Activated T-cell treated with anti-CD3 and anti-CD28 coated beads, Interleukin-2, amount 50 U/mL, for 24 hours (primary cell): Measurements from ENCODE around the gene STAG1.
A peak's percentile ranks its signal among the peaks of the same experiment; 100 is the strongest.
"Not testable (repeated sequence)": the region's sequence is repeated elsewhere in the genome, so short reads cannot be mapped to it uniquely, and the experiment has no call there.

ENCODE experiments used
- DNase-seq: peaks from one replicate; pipeline ENCODE4 v3.0.0-alpha.2; 2020
- H3K27ac Mint-ChIP-seq: 2 replicates; pipeline ENCODE4 v1.8.0; 2020; ENCODE audit warnings: mild to moderate bottlenecking, mixed read lengths
- H3K27me3 Mint-ChIP-seq: 2 replicates; pipeline ENCODE4 v1.8.0; 2020; ENCODE audit warnings: mixed read lengths
- H3K36me3 Mint-ChIP-seq: 2 replicates; pipeline ENCODE4 v1.8.0; 2020; ENCODE audit warnings: low read depth, mixed read lengths
- H3K4me1 Mint-ChIP-seq: 2 replicates; pipeline ENCODE4 v1.8.0; 2020; ENCODE audit warnings: low read depth, mixed read lengths
- H3K4me3 Mint-ChIP-seq: 2 replicates; pipeline ENCODE4 v1.8.0; 2020; ENCODE audit warnings: mild to moderate bottlenecking, moderate library complexity, mixed read lengths
- H3K9me3 Mint-ChIP-seq: 2 replicates; pipeline ENCODE4 v1.8.0; 2020; ENCODE audit warnings: mixed read lengths

STAG1 gene

DNA sequence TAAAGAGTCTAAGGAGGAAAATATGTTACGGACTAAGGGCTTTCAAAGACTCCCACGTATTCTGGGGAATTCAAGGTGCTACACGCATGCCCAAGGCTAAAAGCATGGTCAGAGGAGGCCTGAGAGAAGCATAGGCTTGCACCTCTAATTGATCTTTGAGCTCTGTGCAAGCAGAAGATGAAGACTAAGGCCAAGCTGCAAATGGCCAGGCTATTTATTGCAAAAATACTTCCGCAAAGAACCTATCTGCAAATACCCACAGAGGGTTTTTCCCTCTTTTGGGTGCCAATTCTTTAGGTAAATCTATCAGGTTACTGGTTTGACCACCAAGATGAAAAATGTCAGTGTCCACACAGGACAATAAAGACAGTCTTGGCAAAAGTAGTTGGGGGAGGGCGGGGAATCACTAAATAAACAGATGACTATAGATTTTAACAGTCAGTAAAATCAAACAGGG is 119.5 kb downstream of the STAG1 start:
- Mint-ChIP-seq H3K4me3 (no peak overlapping the region), H3K4me1 (peaks cover 40% of the 10 kb centered on the region), H3K36me3 (peaks cover 52% of the 10 kb centered on the region), H3K27ac (peak overlapping the region; percentile 15), H3K27me3 (no peaks in the 10 kb centered on the region), H3K9me3 (peaks cover 12% of the 10 kb centered on the region)
- no peak for DNase-seq

DNA sequence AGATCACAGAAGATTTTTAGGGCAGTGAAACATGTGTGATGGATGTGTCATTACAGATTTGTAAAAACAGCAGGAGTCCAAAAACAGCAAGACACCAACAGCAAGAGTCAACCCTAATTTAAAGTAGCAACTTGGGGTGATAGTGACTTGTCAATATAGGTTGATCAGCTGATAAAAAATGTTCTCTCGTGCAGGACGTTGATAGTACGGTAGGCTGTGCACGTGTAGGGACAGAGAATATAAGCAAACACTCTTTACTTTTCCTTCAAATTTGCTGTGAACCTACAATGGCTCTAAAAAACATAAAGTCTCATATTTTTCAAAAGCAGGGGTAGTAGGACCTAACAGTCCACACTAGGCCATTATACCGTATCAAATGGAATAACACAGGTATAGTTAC is 120.8 kb downstream of the STAG1 start:
- H3K27ac Mint-ChIP-seq, result no peak overlapping the region
- peaks cover 13% of the 10 kb centered on the region for H3K9me3 Mint-ChIP-seq
- H3K4me1 Mint-ChIP-seq, result peaks cover 44% of the 10 kb centered on the region
- DNase-seq, result no peak
- no peak overlapping the region for H3K4me3 Mint-ChIP-seq
- H3K27me3 Mint-ChIP-seq, result no peaks in the 10 kb centered on the region
- H3K36me3 Mint-ChIP-seq, result peaks cover 62% of the 10 kb centered on the region

DNA sequence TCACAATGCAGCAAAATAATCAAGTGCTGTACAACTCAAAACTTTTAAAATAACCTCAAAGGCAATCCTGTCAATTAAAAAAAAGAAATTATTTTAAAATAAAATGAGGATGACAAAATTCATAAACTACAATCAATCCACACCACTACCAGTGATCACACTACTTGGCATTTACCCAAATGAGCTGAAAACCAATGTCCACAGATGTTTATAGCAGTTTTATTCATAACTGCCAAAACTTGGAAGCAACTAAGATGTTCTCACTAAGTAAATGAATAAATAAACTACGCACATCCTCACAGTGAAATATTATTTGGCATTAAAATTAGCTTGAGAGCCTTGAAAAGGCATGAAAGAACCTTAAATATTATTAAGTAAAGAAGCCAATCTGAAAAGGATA is 121.3 kb downstream of the STAG1 start:
- peaks cover 63% of the 10 kb centered on the region for H3K36me3 Mint-ChIP-seq
- H3K4me3 Mint-ChIP-seq, result no peak overlapping the region
- H3K27me3 Mint-ChIP-seq, result no peaks in the 10 kb centered on the region
- H3K4me1 Mint-ChIP-seq, result peaks cover 46% of the 10 kb centered on the region
- H3K27ac Mint-ChIP-seq, result no peak overlapping the region
- peaks cover 13% of the 10 kb centered on the region for H3K9me3 Mint-ChIP-seq
- no peak for DNase-seq

DNA sequence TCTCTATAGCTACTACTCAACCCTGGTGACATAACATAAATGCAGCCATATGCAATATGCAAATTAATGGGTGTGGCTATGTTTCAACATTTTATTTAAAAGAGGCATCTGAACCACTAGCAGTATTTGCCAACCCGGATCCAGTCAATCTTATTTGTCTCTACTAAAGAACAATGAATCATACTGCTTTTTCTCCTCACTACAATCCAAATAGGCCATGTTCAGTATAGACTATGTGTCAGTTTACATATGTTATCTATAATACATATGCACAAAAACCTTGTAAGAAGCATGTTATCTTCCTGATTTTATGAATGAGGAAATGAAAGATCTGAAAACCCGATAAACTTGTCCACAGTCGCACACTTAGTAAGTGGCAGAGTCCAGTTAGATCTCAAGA is 125.7 kb downstream of the STAG1 start:
- Mint-ChIP-seq H3K36me3 (peaks cover 73% of the 10 kb centered on the region), H3K27ac (no peak overlapping the region)
- DNase-seq, result no peak

DNA sequence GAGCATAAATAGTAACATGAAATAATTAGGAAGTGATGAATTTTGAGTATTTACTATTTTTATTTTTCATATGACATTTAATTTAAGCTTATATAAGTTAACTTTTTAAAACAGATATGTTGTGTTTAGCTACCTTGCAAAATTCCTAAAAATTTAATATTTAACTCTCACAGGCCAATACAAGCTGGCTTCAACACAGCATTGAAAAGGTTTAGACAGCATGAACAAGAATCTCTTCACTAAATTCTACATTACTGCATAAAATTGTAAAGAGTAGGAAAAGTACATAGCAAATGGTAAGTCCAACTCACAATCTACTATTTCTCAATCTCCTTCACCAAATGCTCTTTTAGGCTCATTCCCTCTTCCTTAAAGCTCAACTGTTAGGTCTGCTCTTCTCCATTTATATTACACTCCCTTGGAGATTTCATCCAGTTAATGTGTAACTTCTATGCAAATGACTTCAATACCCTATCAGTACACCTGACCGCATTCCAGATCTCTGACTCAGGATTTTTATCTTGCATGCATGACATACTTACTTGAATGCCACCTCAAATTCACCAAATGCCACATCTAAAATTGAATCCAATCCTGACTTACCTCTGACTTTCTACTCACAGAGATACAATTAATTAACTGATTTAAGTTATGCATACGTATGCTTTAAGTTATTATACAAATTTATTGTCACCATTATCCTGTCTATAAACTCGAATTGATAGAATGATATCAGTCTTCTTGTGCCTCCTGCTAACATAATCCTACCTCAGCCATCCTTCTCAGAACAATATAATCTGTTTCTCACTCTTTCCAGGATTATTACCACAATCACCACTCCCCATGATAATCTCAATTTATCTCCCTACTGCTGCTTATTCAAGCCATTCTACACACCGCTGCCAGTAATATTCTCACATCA is 127.0 kb downstream of the STAG1 start:
- no peak for DNase-seq
- peaks cover 13% of the 10 kb centered on the region for H3K9me3 Mint-ChIP-seq
- H3K4me3 Mint-ChIP-seq, result no peak overlapping the region
- no peak overlapping the region for H3K27ac Mint-ChIP-seq
- peaks cover 19% of the 10 kb centered on the region for H3K4me1 Mint-ChIP-seq
- H3K36me3 Mint-ChIP-seq, result peaks cover 72% of the 10 kb centered on the region
- H3K27me3 Mint-ChIP-seq, result no peaks in the 10 kb centered on the region

More for the DNA sequence above, 125.7 kb downstream of the STAG1 start:
- peaks cover 23% of the 10 kb centered on the region for H3K4me1 Mint-ChIP-seq
- no peaks in the 10 kb centered on the region for H3K27me3 Mint-ChIP-seq
- H3K9me3 Mint-ChIP-seq, result peaks cover 13% of the 10 kb centered on the region
- no peak overlapping the region for H3K4me3 Mint-ChIP-seq

DNA sequence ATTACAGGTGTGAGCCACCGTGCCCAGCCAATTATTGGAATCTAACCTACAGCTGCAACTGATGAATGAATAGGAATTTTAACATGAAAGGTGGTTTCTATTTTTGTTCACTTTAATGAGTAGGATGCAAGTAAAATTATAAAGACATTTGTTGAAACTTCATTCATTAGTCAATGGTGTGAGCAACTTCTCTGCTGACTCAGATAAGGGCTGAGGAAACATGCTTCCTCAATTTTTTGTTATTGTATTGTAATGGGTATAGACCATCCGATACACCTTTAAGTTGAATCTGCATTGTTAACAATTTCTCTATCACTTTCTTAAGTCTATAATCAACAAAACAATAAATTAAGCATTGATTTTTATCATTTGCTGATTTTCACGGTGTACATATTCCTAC is 127.8 kb downstream of the STAG1 start:
- Mint-ChIP-seq H3K4me3 (no peak overlapping the region), H3K9me3 (peaks cover 13% of the 10 kb centered on the region), H3K36me3 (peaks cover 66% of the 10 kb centered on the region), H3K4me1 (peaks cover 19% of the 10 kb centered on the region), H3K27me3 (no peaks in the 10 kb centered on the region), H3K27ac (no peak overlapping the region)
- no peak for DNase-seq

DNA sequence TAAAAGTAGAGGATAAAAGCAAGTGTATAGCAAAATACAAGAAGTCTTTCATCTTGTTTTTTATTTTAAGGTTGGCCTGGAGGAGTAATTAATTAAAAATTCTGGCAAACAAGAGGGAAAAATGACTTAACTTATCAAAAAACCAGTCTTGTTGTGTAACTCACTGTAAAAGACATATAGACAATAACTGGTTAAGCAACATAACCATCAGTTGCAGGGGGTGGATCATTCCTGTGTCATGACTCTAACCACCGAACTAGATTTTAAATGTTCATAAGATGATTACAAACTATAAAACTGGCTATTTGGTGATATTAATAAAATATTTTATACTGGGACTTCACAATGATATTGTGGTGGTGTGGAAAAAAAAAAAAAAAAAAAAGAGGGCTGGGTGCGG is 130.6 kb downstream of the STAG1 start:
- Mint-ChIP-seq H3K27ac (no peak overlapping the region), H3K9me3 (no peaks in the 10 kb centered on the region), H3K4me1 (peaks cover 23% of the 10 kb centered on the region), H3K36me3 (peaks cover 63% of the 10 kb centered on the region), H3K4me3 (no peak overlapping the region), H3K27me3 (no peaks in the 10 kb centered on the region)
- no peak for DNase-seq

DNA sequence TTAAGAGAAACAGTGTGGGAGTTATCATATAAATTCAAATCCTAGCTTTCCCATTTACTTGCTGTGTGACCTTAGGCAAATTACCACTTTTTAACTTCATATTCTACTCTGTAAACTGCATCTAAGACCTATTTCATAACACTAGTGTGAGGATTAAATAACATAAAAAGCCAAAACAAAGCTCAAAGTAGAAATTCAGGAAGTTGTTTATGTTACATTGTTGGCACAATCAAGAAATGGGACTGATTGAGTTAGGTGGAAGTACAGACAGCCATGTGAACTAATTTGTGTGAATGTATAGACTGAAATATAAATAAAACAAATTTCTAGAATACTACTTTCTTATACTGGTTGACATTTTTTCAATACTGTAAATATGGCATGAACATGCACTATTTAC is 131.7 kb downstream of the STAG1 start:
- H3K36me3 Mint-ChIP-seq, result peaks cover 64% of the 10 kb centered on the region
- no peaks in the 10 kb centered on the region for H3K9me3 Mint-ChIP-seq
- H3K27me3 Mint-ChIP-seq, result no peaks in the 10 kb centered on the region
- DNase-seq, result no peak
- no peak overlapping the region for H3K27ac Mint-ChIP-seq
- no peak overlapping the region for H3K4me3 Mint-ChIP-seq
- peaks cover 20% of the 10 kb centered on the region for H3K4me1 Mint-ChIP-seq

DNA sequence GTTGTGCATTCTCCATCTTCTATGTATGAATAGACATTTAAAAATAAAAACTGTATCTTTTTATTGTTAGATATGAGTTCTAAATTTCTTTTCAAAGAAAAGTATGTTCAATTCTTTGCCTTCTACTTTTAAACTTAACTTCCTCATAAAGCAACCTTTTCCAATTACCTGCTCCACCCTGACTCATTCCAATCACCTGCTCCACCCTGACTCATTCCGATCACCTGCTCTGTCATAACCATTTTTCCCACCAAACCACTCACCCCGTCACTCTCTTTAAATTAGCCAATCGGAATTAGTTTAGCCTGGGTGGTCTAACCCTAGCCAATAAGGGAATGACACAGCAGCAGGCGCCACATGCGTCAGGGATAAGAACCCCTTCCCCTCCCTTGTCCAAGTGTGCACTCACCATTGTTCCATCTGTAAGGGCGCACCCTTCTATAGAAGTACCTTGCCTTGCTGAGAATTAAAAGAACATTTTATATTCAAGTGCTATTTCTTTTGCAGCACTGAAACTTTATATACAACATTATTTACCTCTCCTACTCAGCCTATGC is 134.1 kb downstream of the STAG1 start:
- not testable (repeated sequence) for H3K9me3 Mint-ChIP-seq, DNase-seq, H3K27me3 Mint-ChIP-seq, H3K4me3 Mint-ChIP-seq
- Mint-ChIP-seq H3K27ac (peak overlapping the region; percentile 39), H3K4me1 (peaks cover 16% of the 10 kb centered on the region), H3K36me3 (peaks cover 66% of the 10 kb centered on the region)

DNA sequence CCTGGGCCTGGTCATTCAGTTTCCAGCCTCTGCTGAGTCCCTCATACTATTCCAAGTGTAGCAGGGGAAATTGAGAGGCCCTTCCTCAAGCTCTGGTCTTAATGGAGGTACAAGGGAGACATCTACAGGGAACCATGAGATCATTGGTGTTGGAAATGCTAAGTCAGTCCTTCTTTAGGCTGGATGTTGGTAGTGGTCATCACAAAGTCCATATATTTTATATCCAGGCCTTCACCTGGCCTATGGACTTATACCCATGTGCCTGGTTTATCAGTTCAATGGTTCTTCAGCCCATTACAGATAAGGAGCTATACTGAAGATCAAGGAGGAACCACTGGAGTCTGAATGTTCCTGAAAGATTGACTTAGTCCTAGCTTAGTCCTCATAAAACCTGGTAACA is 135.0 kb downstream of the STAG1 start:
- Mint-ChIP-seq H3K27me3 (no peaks in the 10 kb centered on the region), H3K4me3 (no peak overlapping the region), H3K4me1 (peaks cover 16% of the 10 kb centered on the region), H3K9me3 (no peaks in the 10 kb centered on the region), H3K27ac (no peak overlapping the region), H3K36me3 (peaks cover 59% of the 10 kb centered on the region)
- DNase-seq, result no peak

DNA sequence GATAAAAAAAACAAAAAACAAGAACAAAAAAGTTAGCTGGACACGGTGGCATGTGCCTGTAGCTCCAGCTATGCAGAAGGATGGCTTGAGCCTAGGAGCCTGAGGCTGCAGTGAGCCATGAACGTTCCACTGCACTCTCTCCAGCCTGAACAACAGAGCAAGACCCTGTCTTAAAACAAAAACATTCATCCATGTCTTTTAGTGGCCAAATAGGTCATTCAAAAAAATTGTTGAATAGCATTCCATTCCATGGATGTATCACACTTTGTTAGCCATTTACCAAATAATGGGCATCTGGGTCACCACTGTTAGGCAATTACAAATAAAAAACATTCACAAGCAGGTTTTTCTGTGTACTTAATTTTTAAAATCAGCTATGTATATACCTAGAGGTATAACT is 139.7 kb downstream of the STAG1 start:
- H3K4me1 Mint-ChIP-seq, result peaks cover 8% of the 10 kb centered on the region
- H3K27ac Mint-ChIP-seq, result no peak overlapping the region
- H3K4me3 Mint-ChIP-seq, result no peak overlapping the region
- H3K36me3 Mint-ChIP-seq, result peaks cover 51% of the 10 kb centered on the region
- H3K9me3 Mint-ChIP-seq, result no peaks in the 10 kb centered on the region
- no peaks in the 10 kb centered on the region for H3K27me3 Mint-ChIP-seq
- no peak for DNase-seq

DNA sequence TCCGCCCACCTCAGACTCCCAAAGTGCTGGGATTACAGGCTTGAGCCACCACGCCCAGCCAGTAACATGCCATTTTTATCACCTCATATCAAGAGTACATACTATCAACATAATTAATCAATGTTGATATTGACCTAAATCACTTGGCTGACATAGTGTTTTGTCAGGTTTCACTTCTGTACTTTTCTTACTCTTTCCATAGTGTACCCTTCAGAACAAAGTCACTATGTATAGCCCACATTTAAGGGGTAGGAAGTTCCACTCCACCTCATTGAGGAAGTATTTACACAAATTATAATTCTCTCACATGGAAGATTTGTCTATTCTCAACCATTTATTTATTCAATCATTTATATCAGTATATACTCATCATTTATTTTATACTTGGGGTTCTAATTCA is 145.2 kb downstream of the STAG1 start:
- no peaks in the 10 kb centered on the region for H3K9me3 Mint-ChIP-seq
- H3K27me3 Mint-ChIP-seq, result no peaks in the 10 kb centered on the region
- no peak for DNase-seq
- H3K27ac Mint-ChIP-seq, result no peak overlapping the region
- peaks cover 14% of the 10 kb centered on the region for H3K4me1 Mint-ChIP-seq
- H3K36me3 Mint-ChIP-seq, result peaks cover 67% of the 10 kb centered on the region
- no peak overlapping the region for H3K4me3 Mint-ChIP-seq

DNA sequence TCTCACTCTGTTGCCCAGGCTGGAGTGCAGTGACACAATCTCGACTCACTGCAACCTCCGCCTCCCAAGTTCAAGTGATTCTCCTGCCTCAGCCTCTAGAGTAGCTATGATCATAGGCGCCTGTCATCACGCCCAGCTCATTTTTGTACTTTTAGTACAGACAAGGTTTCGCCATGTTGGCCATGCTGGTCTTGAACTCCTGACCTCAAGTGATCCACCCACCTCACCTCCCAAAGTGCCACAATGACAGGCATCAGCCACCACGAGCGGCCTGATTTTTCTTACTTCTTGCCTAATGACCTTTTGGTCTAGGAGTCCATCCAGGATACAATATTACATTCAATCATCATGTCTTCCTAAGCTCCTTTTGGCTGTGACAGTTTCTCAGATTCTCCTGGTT is 146.0 kb downstream of the STAG1 start:
- H3K4me3 Mint-ChIP-seq, H3K27ac Mint-ChIP-seq, H3K9me3 Mint-ChIP-seq, H3K27me3 Mint-ChIP-seq, DNase-seq: not testable (repeated sequence)
- peaks cover 72% of the 10 kb centered on the region for H3K36me3 Mint-ChIP-seq
- H3K4me1 Mint-ChIP-seq, result peaks cover 14% of the 10 kb centered on the region

DNA sequence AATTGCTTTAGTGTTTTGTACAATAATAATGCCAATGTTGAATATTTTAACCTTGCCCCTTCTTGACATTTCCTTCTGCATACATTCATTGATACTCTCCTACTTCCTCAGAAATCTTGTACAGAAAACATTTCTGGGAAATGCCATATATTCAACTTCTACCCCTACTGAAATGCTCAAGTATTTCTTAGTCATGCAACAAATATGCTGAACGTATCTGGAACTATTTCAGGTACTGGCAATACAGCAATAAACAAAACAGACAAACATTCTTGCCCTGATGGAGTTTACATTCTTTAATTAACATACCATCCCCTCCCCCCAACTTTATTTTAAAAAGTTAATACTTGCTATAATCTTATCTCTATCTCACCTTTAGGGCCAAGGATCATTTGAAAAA is 147.2 kb downstream of the STAG1 start:
- Mint-ChIP-seq H3K9me3 (no peaks in the 10 kb centered on the region), H3K4me1 (peaks cover 10% of the 10 kb centered on the region), H3K27ac (no peak overlapping the region), H3K4me3 (no peak overlapping the region), H3K27me3 (no peaks in the 10 kb centered on the region), H3K36me3 (peaks cover 76% of the 10 kb centered on the region)
- DNase-seq, result no peak

DNA sequence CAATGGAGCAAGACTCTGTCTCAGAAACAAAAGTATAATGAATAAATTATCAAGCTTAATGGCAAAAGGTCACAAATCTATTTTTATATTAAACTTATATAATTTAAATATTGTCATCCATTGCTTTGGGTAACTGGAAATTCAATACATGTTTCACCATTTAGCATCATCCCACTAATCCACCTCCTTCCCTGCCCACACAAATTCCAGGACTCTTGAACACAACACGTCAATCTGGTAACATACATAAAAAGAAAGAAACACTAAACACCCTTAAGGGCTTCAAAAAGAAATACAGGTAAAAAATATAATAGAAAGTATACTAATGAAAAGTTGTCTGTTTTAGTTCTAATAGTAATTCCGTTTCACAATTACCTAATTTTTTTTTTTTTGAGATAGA is 149.4 kb downstream of the STAG1 start:
- no peak overlapping the region for H3K4me3 Mint-ChIP-seq
- H3K4me1 Mint-ChIP-seq, result peaks cover 19% of the 10 kb centered on the region
- H3K9me3 Mint-ChIP-seq, result no peaks in the 10 kb centered on the region
- no peak overlapping the region for H3K27ac Mint-ChIP-seq
- peaks cover 72% of the 10 kb centered on the region for H3K36me3 Mint-ChIP-seq
- H3K27me3 Mint-ChIP-seq, result no peaks in the 10 kb centered on the region
- no peak for DNase-seq
